Epidermal melanocyte (primary cell): Measurements from ENCODE around the gene RPL18A.
"Not testable (repeated sequence)": the region's sequence is repeated elsewhere in the genome, so short reads cannot be mapped to it uniquely, and the experiment has no call there.

Source experiments
- DNase-seq: peaks from one replicate; pipeline ENCODE4 v3.0.0; 2011; ENCODE audit warnings: low spot score; ENCODE audit not compliant: insufficient read length

Gene RPL18A

DNA sequence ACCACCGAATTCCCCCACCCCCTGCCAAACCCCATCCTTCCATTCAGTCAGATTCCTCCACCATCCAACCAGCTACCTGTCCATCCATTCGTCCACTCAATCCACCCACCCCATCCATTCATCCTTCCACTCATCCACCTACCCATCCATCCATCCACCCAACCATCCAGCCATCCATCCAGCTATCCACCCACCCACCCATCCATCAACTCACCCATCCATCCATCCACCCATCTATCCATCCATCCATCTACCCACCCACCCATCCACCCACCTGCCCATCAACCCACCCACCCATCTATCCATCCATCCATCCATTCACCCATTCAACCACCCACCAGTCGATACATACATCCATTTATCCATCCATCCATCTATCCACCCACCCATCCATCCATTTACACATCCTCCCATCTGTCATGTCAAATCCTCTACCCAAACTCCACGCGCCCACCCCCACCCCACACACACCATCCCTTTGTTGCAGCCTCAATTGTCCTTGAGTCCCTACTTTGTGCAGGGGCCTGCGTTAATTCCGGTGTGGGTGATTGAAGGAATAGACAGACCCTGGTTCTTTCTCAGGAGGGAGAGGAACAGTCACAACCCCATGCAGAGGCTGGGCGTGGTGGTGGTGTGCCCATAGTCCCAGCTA, 6.7 kb downstream of the RPL18A start:
- no peak for DNase-seq

DNA sequence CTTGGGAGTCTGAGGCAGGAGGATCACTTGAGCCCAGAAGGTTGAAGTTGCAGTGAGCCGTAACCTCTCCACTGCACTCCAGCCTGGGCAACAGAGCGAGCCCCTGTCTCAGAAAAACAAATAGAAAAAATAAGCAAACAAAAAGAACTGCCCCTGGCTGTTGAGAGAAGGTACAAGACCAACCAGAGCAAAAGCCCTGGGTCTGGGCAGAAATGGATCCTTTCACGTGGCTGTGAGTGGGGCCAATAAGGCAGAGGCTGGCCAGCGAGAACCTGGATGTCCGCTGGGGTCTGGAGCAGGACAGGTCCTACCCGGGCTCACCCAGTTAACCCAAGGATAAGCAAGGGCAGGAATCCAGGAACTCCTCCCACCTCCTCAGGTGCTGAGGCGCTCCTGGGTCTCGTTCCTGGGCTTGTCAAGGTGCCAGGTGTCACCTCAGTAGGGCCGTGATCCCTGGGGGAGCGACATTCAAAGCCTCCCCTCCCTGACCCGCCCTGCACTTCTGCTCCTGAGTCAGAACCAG, 7.3 kb downstream of the RPL18A start:
- DNase-seq, result no peak

DNA sequence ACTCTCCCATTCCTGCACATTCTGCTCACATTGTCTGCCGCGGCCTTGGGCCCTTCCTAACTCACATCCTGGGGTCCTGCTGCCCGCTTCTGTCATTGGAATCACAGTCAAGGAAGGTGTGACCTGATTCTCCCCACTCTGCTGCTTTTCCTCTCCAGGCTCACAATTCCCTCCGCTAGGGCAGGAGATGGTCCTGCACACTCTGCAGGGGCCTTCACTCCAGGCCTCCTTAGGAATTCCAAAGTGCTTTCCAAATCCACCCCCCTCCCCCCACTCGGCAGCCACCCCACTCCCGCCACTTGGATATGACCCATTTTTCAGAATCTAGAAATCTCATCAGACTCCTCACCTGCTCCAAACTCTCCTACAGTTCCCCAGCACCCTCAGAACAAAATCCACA, 9.0 kb downstream of the RPL18A start:
- DNase-seq, result no peak

DNA sequence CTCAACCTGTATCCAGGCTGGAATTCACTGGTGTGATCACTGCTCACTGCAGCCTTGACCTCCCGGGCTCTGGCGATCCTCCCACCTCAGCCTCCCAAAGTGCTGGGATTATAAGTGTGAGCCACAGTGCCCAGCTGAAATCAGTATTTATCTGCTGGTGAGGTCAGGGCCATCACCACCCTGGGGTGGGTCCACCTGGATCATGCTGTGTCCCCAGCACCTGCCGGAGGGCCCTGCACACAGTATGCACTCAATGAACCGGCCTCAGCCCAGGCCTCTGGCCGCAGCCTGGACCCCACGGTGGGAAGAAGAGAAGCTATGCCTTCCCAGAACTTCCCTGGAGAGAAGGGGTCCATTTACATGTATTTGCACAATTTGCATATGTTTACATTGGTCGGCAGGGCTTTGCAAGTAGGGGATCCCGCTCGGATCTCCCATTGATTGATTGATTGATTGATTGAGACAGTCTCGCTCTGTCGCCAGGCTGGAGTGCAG, 9.5 kb downstream of the RPL18A start:
- no peak for DNase-seq

DNA sequence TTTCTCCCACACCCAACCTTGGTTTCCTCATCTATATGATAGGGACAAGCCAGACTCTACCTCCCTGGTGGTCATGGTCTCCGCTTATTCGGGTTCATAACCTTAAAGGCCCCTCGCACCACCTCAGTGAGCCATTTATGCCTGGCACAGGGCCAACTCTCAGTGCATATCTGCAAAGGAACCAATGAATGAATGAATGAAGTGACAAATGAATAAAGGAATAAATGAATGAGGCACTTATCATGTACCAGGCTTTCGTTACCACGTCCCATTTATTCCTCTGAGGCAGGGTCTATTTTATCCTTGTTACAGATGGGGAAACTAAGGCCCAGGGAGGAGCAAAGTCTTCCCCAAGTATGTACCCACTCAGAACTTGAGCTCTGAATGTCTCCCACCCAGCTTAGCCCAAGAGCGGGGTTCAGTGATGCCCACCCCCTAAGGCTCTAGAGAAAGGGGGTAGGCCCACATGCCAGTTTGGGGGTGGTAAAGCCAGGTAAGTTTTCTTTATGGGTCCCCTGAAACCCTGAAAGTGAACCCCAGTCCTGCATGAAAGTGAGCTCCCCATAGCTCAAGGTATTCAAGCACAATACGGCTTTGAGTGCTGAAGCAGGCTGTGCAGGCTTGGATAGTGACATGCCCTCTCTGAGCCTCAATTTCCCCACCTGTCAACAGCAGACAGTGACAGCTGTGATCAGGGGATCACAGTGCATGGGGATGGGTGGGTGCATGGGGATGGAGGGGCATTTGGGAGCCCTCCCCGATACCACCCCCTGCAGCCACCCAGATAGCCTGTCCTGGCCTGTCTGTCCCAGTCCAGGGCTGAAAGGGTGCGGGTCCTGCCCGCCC, 11.5 kb downstream of the RPL18A start:
- no peak for DNase-seq

DNA sequence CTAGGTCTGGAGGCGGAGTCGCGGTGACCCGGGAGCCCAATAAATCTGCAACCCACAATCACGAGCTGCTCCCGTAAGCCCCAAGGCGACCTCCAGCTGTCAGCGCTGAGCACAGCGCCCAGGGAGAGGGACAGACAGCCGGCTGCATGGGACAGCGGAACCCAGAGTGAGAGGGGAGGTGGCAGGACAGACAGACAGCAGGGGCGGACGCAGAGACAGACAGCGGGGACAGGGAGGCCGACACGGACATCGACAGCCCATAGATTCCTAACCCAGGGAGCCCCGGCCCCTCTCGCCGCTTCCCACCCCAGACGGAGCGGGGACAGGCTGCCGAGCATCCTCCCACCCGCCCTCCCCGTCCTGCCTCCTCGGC, 12.2 kb downstream of the RPL18A start, which contains the start of gene SLC5A5:
Gene SLC5A5 (plus strand): TSS at position 68 of the 373 bp plus-strand sequence. CDS start 375 bp downstream, outside the sequence.
- no peak for DNase-seq

DNA sequence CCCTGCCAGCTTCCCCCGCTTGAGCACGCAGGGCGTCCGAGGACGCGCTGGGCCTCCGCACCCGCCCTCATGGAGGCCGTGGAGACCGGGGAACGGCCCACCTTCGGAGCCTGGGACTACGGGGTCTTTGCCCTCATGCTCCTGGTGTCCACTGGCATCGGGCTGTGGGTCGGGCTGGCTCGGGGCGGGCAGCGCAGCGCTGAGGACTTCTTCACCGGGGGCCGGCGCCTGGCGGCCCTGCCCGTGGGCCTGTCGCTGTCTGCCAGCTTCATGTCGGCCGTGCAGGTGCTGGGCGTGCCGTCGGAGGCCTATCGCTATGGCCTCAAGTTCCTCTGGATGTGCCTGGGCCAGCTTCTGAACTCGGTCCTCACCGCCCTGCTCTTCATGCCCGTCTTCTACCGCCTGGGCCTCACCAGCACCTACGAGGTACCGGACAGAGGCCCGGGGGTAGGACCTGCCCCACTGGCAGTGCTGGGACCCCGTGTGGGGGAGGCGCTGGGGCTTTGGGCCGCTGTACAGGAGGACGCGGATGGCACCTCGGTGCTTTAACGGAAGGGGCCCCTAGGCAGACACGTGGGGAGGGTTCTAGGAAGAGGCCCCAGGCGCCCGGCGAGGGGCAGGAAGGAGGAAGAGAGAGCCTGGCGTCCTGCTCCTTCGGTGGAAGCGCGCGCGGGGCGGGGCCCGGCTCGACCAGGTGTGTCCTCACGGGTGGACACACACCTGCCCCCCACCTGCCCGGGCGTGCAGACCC, 12.7 kb downstream of the RPL18A start:
- DNase-seq, result no peak

DNA sequence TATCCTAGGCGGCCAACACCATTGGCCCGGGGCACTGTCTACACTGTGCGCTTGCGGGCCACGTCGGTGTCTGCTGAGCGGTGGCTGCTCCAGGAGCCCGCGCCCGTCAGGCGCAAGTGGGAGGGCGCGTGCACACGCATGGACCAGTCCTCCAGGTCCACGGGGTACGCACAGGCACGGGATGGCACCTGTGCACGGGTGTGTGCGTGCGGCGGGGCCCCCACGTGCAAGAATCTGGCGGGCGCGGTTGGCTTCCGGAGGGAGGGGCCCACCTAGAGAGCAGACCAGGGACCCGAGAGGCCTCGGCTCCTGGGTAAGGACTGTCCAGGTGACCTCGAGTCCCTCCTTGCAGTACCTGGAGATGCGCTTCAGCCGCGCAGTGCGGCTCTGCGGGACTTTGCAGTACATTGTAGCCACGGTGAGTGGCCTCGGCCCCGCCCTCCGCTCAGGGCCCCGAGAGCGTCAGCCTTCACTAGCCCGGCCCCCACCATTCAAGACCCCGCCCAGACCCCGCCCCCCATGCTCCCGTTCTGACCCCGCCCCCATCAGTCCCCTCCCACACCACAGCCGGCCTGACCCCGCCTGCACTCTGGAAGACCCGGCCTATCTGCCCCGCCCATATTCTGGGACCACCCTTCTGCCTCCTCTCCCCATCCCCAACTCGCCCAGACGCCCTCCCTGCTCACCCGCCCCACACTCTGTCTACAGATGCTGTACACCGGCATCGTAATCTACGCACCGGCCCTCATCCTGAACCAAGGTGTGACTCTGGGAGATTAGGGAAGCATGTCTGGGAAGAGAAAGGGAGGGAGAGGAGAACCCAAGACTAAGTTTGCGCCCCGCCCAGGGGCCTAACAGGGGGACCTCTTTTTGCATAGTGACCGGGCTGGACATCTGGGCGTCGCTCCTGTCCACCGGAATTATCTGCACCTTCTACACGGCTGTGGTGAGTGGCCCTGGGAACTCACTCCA, 14.4 kb downstream of the RPL18A start:
- no peak for DNase-seq

DNA sequence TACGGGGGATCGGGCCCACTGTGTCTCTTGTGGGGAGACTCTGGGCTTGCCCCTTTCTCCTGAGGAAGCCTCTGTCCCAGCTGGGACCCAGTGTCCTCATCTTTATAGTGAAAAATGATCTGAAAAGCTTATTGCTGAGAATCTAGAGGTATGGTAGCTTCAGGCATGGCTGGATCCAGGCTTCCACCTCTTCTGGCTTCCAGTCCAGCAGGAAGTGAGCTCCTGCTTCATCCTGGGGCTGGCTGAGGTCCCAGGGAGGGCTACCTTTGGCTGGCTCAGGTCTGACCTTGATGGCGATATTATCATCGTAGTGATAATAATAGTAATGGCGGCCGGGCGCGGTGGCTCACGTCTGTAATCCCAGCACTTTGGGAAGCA, 15.0 kb downstream of the RPL18A start:
- DNase-seq, result no peak

DNA sequence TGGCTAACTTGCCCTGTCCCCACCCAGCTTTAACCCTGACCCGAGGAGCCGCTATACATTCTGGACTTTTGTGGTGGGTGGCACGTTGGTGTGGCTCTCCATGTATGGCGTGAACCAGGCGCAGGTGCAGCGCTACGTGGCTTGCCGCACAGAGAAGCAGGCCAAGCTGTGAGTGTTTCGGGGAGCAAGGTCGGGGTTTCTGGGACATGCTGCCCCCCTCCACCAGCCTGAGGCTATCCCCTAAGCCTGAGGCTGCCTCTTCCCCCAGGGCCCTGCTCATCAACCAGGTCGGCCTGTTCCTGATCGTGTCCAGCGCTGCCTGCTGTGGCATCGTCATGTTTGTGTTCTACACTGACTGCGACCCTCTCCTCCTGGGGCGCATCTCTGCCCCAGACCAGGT, 18.0 kb downstream of the RPL18A start:
- DNase-seq, result no peak

DNA sequence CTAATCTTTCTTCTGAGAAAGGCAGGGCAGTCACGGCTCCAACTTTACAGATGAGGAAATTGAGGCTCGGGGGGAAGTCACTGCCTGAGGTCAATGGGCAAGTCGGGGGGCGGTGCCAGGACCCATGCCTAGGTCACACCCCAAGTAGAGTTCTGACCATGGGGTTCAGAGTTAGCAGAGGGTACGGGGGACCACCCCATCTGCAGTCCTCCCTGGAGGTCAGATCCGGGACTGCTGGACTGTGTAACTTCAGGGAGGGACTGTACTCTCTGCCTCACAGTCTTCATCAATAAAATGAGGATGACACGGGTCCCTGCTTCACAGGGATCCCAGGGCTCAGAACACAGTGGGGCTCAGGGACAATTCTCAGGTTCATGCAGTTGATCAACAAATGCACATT, 19.8 kb downstream of the RPL18A start:
- no peak for DNase-seq

DNA sequence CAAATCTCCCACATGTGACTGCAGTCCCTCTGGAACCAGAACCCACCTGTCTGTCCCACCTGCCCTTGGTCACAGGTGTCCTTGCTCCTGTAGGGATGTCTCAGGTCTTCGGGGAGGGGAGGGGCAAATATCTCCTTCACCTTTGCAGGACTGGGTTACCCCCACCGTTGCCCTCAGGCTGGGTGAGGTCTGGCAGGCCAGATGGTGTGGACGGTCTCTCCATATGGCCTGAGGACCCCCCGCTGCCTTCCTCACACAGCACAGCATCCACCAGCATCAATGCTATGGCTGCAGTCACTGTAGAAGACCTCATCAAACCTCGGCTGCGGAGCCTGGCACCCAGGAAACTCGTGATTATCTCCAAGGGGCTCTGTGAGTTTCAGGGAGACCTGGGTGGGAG, 22.0 kb downstream of the RPL18A start:
- DNase-seq, result no peak

DNA sequence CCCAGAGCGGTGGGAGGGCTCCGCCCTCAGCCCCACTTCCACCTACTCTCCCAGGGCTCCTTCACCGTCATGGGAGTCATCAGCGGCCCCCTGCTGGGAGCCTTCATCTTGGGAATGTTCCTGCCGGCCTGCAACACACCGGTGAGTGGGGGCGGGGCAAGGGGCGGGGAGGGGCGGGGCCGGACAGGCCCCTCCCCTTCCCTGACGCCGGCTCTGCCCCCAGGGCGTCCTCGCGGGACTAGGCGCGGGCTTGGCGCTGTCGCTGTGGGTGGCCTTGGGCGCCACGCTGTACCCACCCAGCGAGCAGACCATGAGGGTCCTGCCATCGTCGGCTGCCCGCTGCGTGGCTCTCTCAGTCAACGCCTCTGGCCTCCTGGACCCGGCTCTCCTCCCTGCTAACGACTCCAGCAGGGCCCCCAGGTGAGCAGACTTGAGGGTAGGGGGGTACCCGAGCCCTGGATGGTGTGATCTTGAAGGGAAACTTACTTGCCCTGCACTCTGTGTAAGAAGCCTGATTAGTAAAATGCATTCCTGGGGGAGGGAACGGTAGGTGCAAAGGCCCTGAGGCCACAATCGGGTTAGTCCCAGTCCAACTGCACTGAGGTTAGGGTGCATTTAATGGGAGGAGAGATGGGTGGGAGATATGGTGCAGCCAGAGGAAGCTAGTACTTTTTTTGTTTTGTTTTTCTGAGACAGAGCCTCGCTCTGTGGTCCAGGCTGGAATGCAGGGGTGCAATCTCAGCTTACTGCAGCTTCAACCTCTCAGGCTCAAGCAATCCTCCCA, 24.1 kb downstream of the RPL18A start:
- DNase-seq, result no peak

DNA sequence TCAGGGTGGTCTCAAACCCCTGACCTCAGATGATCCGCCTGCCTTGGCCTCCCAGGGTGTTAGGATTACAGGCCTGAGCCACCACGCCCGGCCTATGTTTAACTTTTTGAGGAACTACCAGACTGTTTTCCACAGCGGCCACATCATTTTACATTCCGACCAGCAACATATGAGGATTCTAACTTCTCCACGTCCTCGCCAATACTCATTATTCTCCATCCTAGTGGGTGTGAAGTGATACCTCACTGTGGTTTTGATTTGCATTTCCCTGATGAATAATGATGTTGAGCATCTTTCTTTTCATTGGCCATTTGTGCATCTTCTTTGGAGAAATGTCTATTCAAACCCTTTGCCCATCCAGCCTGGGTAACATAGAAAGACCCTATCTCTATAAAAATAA, 26.8 kb downstream of the RPL18A start:
- no peak for DNase-seq

DNA sequence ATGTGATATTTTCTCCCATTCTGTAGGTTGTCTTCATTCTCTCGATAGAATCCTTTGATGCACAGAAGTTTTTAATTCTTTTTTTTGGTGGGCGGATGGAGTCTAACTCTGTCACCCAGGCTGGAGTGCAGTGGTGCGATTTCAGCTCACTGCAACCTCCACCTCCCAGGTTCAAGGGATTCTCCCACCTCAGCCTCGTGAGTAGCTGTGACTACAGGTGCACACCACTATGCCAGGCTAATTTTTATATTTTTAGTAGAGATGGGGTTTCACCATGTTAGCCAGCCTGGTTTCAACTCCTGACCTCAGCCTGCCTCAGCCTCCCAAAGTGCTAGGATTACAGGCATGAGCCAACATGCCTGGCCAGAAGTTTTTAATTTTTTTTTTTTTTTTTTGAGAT, 27.5 kb downstream of the RPL18A start:
- DNase-seq, result not testable (repeated sequence)

DNA sequence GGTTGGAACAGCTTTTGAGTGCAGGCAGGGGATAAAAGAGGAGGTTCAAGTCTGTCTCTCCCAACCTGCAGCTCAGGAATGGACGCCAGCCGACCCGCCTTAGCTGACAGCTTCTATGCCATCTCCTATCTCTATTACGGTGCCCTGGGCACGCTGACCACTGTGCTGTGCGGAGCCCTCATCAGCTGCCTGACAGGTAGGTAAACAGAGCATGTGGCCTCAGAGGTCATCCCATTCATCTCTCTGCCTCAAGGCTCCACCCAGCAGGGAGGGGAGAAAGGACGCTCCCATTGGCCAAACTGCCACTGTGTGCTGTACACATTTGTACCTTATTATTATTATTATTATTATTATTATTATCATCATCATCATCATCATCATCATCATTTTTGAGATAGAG, 28.6 kb downstream of the RPL18A start:
- DNase-seq, result no peak

DNA sequence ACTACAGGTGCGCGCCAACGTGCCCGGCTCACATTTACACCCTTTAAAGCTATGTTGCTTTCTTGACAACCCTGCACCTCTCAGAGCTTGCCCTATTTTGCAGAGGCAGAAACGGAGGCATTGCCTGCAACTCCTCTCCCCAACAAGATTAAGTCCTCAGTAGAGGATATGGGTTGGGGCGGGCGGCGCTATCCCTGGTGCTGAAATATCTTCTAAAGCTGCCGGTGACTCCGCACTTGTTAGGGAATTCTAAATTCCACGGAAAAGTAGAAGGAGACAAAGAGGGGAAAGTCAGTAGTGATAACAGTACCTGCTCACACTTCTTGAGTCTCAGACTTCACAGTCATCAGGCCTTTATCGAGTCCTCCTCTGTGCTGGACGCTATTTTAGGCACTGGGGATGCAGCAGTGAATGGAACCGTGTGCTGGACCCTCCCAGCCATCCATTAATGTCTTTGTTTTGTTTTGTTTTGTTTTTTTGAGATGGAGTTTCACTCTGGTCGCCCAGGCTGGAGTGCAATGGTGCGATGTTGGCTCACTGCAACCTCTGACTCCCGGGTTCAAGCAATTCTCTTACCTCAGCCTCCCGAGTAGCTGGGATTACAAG, 30.0 kb downstream of the RPL18A start:
- DNase-seq, result peak; percentile 68

DNA sequence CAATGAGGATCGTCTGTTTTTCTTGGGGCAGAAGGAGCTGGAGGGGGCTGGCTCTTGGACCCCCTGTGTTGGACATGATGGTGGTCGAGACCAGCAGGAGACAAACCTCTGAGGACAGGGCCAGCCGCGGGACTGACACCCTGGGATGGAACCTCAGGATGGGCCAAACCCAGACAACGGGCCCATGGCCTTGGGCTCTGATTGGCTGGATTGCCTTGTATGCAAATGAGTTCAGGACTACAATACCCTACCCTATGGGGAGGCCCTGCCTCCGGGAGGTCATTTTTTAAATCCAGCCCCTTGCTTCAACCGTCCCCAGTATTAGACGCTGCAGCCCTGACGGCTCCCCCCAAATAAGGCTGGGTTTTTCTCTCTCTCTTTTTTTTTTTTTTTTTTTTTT, 34.1 kb downstream of the RPL18A start:
- no peak for DNase-seq

DNA sequence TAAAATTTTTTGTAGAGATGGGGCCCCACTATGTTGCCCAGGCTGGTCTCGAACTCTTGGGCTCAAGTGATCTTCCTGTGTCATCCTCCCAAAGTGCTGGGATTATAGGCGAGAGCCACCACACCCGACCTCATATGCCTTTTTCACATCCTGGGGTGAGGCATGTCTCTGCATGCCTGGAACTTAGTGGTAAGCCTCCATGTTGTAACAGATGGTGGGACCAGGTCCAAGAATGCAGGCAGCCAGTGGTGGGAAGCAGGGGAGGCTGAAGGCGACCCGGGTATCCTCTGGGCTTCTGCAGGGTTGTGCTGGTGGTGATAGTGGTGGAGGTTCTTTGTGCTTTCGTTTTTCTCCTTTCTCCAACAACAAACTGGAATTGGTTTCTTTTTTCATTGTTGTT, 43.0 kb downstream of the RPL18A start:
- no peak for DNase-seq
